GM21390 (cell line): ENCODE results near the gene SLC25A51.

Experiments
- ATAC-seq: cut with Tn5 transposase; IDR thresholded peaks from one replicate; pipeline ENCODE4 v1.9.1; 2021; ENCODE audit not compliant: unreplicated experiment

The SLC25A51 gene

DNA sequence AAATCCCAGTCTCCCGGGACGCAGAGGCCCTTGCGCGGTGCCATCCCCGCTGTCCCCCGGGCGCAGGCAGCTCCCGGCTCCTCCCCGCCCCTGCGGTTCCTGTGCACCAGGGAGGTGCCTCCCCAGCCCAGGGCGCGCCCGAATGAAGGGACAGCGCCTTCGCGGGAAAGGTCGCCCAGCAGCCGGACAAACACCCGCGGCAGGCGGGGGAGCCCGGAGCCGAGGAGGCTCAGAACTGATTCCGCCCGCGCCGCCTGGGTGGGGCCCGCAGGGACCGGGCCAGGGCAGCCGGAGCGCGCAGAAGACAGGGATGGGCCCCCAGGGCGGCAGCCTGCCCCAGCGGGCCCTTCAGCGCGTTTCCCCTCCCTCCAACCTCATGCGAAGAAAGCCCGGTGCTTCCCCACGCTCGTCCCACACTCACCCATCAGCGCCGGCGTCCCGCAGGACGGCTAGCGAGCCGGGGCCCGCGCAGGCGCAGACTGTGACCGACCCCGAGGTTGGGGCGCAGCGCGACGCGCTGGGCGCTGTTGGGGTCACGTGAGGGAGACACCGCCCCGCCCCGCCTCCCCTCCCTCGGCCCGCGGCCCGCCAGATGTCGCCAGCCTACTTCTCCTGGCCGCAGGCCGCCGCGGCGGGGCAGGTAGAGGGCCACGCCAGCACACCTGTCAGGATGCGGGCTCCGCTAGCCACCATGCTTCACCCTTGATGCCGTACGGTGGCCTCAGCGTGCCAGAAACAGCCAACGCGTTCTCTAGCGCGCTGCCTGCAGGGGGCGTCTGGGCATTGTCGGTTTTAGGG lies at the start of gene SLC25A51:
Gene SLC25A51, minus strand, starts transcription at position 481 of the 798 bp plus-strand sequence. CDS start 15,577 bp downstream, outside the sequence.
- ATAC-seq = peak; percentile 79

GRCh38 chr9:37953206-37953774 lies 49.4 kb upstream of the SLC25A51 start:
- ATAC-seq = no peak

DNA sequence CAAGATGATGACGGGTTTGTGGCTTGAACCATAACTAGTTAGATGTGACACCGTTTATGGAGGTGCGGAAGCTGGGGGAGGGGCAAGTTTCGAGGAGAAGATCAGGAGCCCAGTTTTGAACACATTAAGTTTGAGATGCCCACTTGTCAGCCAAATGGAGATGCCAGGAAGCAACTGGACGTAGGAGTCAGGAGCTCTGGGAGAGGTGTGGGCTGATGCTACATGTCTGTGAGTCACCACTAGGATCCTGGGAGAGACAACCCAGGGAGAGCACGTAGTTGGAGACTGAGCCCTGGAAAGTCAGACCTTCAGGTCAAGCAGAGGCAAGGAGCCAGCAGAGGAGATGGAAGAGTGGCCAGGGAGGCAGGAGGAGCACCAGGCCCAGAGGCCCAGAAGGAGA lies 48.8 kb upstream of the SLC25A51 start:
- no peak for ATAC-seq

DNA sequence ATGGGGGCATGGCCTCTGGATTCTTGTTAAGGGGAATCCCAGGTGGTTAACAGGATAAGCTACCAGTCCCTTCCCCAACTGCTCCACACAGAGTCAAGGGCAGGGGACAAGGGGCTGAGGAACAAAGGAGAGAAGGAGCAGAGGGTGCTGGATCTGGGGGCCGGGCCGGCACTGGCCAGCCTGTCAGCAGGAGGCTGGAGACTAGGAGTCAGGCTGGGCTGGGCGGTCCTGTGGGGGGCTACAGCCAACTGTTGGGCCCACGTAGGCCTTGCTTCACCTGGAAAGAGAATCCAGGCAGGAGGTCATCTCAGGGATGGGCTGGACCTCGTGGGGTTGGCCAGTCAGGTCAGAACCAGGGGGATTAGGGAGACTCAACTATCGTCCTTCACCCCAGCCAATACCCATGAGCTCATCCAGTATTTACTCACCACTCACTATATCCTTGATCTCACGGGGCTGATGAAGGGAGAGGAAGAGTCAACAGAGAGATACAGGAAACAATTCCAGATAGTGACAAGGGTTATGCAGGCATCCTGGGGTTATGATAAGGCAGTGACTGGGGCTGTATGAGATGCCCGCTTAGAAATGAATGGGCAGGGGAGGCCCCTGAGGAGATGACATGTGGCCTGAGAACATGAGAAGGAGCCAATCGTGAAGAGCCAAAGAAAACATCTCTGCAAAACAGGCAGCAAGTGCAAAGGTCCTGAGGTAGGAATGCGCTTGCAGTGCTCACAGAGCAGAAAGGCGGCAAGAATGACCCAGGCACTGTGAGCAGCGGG lies 47.9 kb upstream of the SLC25A51 start:
- ATAC-seq = no peak

DNA sequence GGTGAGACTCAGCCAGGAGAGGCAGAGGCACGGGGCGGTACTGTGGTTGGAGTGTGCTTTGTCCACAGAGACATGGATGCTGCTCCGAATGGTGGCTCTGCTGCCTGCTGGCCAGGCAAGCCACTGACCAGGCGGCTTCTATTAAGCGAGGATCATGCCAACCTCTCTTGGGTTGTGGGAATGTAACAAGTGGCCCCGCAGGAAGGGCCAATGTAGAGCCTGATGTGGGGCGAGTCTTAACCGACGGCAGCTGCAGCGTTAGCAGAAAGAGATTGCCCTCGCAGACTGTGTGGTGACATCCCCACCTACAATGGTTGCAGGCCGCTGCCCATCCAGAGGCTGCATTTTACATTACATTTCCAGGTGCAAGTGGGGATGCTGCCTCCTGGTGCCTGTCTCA lies 46.6 kb upstream of the SLC25A51 start:
- ATAC-seq = no peak

GRCh38 chr9:37949576-37949975 lies 45.6 kb upstream of the SLC25A51 start:
- ATAC-seq = no peak

DNA sequence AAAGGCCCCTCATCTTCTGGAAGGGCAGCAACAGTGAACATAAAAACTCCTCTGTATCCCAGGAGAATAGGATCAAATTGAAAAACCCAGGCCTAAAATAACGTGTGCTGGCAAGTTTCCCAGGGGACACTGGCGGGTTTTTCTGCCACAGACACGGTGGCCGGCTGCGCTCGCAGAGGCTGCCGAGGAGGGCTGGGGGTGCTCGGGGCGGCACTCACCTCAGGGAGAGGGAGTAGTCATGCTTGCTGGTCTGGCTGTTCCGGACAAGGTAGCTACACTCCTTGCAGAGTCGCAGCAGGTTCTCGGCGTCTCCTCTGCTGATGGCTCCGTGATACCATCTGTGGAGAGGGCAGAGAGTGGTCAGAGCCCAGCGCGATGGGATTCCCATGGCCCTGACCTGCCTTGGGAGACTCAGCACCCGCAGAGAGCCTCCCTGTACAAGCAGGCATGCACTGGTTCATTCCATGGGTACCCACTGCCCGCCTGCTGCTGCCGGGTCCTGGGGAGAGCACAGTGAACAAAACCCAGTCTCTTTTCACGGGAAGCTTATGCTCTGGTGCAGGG lies 44.6 kb upstream of the SLC25A51 start:
- no peak for ATAC-seq

DNA sequence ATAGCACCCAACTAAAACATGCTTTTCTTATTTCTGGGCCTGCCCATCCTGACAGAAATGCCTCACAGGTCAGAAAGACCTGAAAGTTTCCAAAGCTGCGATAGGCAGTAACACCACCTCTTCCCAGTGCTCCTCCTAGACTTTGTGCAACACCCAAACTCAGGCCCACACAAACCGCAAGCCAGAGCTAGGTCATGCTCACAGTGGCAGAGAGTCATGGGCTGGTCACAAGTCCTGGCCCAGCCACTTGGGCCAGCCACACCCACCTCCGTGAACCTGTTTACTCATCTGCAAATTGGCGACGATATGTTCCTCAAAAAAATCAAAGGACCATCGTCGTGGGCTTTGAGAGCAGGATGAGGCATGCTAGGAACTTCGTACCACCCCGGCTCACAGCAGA lies 44.0 kb upstream of the SLC25A51 start:
- ATAC-seq = no peak

DNA sequence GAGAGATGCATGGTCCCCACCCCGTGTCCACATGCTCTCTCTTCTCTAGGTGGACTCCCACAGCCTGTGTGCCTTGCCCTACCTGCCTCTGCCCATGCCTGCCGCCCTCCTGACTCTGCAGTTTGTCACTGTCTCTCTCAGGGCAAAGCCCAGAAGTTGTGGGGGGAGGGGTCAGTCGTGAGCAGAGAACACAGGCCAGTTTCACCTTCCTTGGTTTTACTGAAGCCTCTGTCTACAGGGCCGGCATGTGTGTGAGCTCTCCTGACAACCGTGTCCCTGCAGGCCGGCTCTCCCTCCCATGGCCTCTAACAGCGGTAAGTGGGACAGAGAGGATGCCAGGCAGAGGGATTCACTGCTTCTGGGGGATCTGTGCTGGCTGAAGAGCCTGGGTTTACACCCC lies 43.5 kb upstream of the SLC25A51 start:
- ATAC-seq = no peak

- ATAC-seq = no peak
These were observed 43.0 kb upstream of the SLC25A51 start for GRCh38 chr9:37946971-37947370.

- no peak for ATAC-seq
These were observed 42.1 kb upstream of the SLC25A51 start for GRCh38 chr9:37946041-37946440.

- no peak for ATAC-seq
These were observed 40.9 kb upstream of the SLC25A51 start for GRCh38 chr9:37944671-37945481.

DNA sequence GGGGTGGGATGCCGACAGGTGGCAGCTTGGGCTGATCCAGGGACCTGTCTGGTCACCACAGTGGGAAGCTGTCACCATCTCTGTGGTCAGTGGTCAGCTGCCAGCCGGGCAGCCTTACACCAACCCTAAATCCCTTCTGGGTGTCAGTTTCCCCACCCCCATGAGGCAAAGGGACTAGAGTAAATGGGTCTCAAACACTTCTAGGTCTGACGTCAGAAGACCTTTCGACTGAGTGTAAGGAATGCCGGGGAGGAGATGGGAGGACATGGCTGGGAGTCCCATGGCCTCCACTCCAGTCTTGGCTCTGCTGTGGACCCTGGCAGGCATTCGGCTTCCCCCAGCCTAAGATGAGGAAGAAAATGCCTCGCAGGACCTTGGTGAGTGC lies 40.3 kb upstream of the SLC25A51 start:
- ATAC-seq = no peak

DNA sequence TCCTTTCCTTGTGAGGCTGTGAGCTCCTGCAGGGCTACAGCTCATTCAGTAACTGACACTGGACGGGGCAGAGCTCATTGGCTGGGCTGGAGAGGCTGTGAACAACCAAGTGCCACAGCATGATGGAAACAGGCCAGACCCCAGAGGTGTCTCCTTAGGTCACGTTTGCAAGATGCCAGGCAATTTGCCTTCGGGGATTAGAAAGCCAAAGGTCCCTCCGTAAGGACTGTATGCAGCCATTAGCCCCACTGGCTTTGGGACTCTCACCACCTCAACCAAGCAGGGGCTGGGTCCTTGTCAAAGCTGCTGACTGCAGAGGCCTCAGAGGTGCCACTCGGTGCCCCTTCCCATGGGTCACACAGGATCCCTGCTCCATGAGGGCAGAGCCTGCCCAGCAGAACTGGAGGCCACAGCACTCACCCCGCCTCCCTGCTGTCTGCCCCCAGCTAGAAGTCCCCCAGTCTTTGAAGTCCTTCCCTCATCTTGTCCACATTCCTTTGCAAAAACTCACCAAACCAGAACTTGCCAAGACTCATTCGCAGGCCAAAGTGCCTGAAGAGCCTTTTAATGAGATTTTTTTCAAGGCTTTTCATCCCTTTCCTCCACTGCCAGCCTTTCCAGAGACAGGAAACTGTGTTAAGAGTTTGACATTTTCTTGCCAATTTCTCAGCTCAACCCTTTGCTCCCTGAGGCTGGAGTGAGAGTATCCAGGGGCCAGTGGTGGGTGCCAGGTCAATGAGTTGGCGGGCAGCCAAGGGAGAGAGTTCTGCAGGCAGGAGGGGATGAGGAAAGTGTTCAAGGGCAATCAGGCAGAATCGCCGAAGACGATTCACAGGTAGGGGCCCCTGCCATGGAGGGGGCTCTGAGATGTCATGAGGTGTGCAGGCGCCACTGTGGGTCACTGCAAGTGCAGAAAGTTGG lies 39.7 kb upstream of the SLC25A51 start:
- no peak for ATAC-seq

- ATAC-seq = no peak
These were observed 38.9 kb upstream of the SLC25A51 start for GRCh38 chr9:37942621-37943344.

DNA sequence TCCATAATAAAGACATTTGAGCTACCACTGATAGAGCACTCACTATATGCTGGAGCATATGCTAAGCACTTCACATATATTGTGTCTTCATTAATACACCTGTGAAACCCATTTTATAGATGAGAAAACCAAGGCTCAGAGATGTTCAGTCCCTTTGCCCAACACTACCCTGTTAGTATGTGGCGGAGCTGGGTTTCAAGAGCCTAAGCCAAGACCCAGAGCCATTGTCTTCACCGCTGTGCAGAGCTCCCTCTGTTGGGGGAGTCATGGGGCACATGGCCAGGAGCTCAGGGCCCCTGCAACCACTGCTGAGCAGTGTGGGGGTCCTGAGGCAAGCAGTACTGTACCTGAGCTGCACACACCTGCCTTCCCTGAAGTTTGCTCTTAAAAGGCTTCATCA lies 37.3 kb upstream of the SLC25A51 start:
- no peak for ATAC-seq

DNA sequence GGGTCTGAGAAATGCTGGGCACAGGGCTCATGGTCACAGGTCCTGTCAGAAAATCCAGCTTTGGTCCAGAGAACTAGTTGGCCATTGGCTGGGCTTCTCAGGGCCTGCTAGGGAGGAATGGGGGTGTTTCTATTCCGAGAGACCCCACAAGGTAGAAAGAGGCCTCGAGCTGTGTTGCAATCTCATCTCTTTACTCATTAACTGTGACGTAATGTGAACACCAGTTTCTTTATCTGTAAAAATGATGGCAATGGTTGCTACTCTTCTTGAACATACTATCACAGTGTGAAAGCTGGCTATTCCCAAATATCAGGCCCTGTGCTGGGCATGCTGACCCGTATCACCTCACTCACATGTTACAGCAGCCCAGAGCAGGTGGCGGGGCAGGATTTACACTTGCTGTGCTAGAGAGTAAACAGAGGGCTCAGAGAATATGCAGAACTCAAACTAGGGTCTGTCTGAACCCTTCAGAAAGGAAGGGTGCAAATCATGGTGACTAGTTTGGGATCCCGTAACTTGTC lies 35.7 kb upstream of the SLC25A51 start:
- ATAC-seq = no peak

GRCh38 chr9:37938121-37938891 lies 34.4 kb upstream of the SLC25A51 start:
- ATAC-seq = no peak
